Astrocyte (in vitro differentiated cells and primary cell): ENCODE results near the gene GPATCH1.

Experiments
- EZH2 ChIP-seq: IDR thresholded peaks from 2 replicates; pipeline ENCODE4 v1.6.1; 2012; ENCODE audit warnings: mild to moderate bottlenecking, low read length, inconsistent platforms; ENCODE audit not compliant: insufficient read depth
- TF ChIP-seq, protein P1 (sequence below): IDR thresholded peaks from 2 replicates; pipeline ENCODE4 v1.5.1; 2011; ENCODE audit warnings: low read depth, mild to moderate bottlenecking, inconsistent platforms, low read length, moderate library complexity; ENCODE audit not compliant: insufficient read depth

DNA sequence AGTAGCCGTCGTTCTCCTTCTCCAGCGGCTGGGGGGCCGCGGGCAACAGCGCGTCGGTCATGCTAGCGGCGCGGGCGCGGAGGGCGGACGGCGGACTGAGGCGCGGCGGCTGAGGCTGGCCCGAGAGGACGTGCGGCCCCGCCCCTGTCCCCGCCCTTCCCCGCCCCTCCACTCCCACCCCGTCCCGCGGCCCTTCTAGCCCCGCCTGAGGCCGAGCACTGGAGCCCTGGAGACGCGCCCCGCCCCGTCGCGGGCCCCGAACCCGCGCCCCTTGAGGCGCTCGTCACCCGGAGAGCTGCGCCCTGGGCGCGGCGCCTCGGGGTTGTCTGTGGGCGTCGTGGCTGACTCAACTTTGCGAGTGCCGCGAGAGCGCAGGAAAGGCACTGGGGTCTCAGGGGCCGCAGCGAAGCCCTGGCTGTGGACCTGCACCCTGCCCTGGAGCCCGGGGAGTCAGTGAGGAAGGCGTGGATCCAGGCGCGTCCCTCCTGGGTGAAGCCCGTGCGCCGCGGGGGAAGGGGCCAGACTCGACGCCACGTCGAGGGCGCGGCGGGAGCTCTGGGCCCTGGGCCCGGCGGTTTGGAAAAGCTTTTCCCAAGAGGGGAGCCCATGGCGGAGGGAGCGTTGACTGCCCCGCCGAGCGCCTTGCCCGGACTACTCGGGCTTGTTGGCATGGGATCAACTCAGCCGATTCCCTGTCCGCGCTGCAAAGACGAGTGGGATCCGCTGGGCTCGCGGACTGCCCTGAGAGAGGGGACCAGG, 16.0 kb upstream of the GPATCH1 start, which contains the start of gene RHPN2:
- TF ChIP-seq, protein P1, sequence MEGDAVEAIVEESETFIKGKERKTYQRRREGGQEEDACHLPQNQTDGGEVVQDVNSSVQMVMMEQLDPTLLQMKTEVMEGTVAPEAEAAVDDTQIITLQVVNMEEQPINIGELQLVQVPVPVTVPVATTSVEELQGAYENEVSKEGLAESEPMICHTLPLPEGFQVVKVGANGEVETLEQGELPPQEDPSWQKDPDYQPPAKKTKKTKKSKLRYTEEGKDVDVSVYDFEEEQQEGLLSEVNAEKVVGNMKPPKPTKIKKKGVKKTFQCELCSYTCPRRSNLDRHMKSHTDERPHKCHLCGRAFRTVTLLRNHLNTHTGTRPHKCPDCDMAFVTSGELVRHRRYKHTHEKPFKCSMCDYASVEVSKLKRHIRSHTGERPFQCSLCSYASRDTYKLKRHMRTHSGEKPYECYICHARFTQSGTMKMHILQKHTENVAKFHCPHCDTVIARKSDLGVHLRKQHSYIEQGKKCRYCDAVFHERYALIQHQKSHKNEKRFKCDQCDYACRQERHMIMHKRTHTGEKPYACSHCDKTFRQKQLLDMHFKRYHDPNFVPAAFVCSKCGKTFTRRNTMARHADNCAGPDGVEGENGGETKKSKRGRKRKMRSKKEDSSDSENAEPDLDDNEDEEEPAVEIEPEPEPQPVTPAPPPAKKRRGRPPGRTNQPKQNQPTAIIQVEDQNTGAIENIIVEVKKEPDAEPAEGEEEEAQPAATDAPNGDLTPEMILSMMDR = no peak
- TF ChIP-seq EZH2 = no peak
